C4-2B (cell line): ENCODE data around the gene M1AP.

Experiments
- CTCF ChIP-seq: fragments of 450-650 bp; conservative IDR thresholded peaks from 2 replicates; pipeline ENCODE4 v1.5.1; 2017; ENCODE audit warnings: mild to moderate bottlenecking
- ZFX ChIP-seq: fragments of 450-650 bp; IDR thresholded peaks from 2 replicates; pipeline ENCODE4 v1.6.1; 2017

- no peak for TF ChIP-seq CTCF
- TF ChIP-seq ZFX = no peak
Measured at GRCh38 chr2:74554820-74555531, 93.2 kb downstream of the M1AP start.
